ENCODE measurements around the gene WWOX. TPM values are rescaled to one million over a fixed set of nuclear protein-coding genes. Genes with fewer than 3 reads are reported as not detected.

The WWOX gene
- polyA plus RNA-seq, 2 of the 4 experiments (the other 2 are of a cell fraction): 16.0 to 17.2 TPM

DNA sequence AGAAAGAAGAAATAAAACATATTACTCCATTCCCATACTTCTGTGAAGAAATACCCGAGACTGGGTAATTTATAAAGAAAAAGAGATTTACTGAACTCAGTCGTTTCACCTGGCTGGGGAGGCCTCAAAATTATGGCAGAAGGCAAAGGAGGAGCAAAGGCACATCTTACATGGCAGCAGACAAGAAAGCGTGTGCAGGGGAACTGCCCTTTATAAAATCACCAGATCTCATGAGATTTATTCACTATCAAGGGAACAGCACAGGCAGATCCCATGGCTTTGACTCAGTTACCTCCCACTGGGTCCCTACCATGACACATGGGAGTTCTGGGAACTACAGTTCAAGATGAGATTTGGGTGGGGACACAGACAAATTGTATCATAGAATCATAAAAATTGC, 365.4 kb downstream of the WWOX start:
- ChIA-PET POLR2A (no interaction called here), CTCF (no interaction called here)
- 56% methylated on average over 3 of the region's 3 CpGs for WGBS (ENCODE audit: missing lambda C conversion rate)
- H3K4me1 ChIP-seq: peaks cover 9% of the 10 kb centered on the region; the same call in 2 of the 3 replicates
- no peak for DNase-seq (ENCODE audit: low read depth in 1 of 2, low spot score in 1 of 2)
- FAIRE-seq: no peak
- no peak overlapping the region for H3K4me3 ChIP-seq
- no peak overlapping the region for H3K4me2 ChIP-seq
- no peak for TF ChIP-seq FOSB (CRISPR knock-in tag; IDR thresholded peaks at IDR 0.05)
- TF ChIP-seq PHF8 (IDR thresholded peaks at IDR 0.05; ENCODE audit: borderline replicate concordance, low read depth): no peak
- TF ChIP-seq, protein P1, sequence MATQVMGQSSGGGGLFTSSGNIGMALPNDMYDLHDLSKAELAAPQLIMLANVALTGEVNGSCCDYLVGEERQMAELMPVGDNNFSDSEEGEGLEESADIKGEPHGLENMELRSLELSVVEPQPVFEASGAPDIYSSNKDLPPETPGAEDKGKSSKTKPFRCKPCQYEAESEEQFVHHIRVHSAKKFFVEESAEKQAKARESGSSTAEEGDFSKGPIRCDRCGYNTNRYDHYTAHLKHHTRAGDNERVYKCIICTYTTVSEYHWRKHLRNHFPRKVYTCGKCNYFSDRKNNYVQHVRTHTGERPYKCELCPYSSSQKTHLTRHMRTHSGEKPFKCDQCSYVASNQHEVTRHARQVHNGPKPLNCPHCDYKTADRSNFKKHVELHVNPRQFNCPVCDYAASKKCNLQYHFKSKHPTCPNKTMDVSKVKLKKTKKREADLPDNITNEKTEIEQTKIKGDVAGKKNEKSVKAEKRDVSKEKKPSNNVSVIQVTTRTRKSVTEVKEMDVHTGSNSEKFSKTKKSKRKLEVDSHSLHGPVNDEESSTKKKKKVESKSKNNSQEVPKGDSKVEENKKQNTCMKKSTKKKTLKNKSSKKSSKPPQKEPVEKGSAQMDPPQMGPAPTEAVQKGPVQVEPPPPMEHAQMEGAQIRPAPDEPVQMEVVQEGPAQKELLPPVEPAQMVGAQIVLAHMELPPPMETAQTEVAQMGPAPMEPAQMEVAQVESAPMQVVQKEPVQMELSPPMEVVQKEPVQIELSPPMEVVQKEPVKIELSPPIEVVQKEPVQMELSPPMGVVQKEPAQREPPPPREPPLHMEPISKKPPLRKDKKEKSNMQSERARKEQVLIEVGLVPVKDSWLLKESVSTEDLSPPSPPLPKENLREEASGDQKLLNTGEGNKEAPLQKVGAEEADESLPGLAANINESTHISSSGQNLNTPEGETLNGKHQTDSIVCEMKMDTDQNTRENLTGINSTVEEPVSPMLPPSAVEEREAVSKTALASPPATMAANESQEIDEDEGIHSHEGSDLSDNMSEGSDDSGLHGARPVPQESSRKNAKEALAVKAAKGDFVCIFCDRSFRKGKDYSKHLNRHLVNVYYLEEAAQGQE (IDR thresholded peaks at IDR 0.05): no peak
- no peak for TF ChIP-seq HOXA7 (CRISPR knock-in tag; IDR thresholded peaks at IDR 0.05)
- no peak for TF ChIP-seq RFX5 (IDR thresholded peaks at IDR 0.05)
- no peak for TF ChIP-seq SREBF2 (IDR thresholded peaks at IDR 0.05)
- no peak for TF ChIP-seq CHD4 (IDR thresholded peaks at IDR 0.05; ENCODE audit: borderline replicate concordance)
- TF ChIP-seq EP300 (IDR thresholded peaks at IDR 0.05): no peak
- no peak for TF ChIP-seq POLR2A (IDR thresholded peaks at IDR 0.05; ENCODE audit: low read length)
- TF ChIP-seq KDM1A (IDR thresholded peaks at IDR 0.05; ENCODE audit: low read depth): no peak
- TF ChIP-seq, protein P2, sequence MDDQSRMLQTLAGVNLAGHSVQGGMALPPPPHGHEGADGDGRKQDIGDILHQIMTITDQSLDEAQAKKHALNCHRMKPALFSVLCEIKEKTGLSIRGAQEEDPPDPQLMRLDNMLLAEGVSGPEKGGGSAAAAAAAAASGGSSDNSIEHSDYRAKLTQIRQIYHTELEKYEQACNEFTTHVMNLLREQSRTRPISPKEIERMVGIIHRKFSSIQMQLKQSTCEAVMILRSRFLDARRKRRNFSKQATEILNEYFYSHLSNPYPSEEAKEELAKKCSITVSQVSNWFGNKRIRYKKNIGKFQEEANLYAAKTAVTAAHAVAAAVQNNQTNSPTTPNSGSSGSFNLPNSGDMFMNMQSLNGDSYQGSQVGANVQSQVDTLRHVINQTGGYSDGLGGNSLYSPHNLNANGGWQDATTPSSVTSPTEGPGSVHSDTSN (IDR thresholded peaks at IDR 0.05): no peak
- no peak for TF ChIP-seq HOXB13 (CRISPR knock-in tag; IDR thresholded peaks at IDR 0.05; ENCODE audit: low read depth)
- TF ChIP-seq CBX8 (IDR thresholded peaks at IDR 0.05): no peak
- no peak for TF ChIP-seq POLR2AphosphoS2 (conservative IDR thresholded peaks at IDR 0.05; ENCODE audit: low read length)
- no peak for TF ChIP-seq HEYL (CRISPR knock-in tag; IDR thresholded peaks at IDR 0.05)
- TF ChIP-seq TFCP2L1 (CRISPR knock-in tag; IDR thresholded peaks at IDR 0.05): no peak
- TF ChIP-seq, protein P3, sequence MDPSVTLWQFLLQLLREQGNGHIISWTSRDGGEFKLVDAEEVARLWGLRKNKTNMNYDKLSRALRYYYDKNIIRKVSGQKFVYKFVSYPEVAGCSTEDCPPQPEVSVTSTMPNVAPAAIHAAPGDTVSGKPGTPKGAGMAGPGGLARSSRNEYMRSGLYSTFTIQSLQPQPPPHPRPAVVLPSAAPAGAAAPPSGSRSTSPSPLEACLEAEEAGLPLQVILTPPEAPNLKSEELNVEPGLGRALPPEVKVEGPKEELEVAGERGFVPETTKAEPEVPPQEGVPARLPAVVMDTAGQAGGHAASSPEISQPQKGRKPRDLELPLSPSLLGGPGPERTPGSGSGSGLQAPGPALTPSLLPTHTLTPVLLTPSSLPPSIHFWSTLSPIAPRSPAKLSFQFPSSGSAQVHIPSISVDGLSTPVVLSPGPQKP (IDR thresholded peaks at IDR 0.05; ENCODE audit: low read depth, low read length): no peak
- no peak for TF ChIP-seq ZFP36 (IDR thresholded peaks at IDR 0.05; ENCODE audit: borderline replicate concordance, partially characterized antibody)
- no peak for ATAC-seq
- H3K9me3 ChIP-seq: no peaks in the 10 kb centered on the region
- no peak overlapping the region for H3K27ac ChIP-seq

DNA sequence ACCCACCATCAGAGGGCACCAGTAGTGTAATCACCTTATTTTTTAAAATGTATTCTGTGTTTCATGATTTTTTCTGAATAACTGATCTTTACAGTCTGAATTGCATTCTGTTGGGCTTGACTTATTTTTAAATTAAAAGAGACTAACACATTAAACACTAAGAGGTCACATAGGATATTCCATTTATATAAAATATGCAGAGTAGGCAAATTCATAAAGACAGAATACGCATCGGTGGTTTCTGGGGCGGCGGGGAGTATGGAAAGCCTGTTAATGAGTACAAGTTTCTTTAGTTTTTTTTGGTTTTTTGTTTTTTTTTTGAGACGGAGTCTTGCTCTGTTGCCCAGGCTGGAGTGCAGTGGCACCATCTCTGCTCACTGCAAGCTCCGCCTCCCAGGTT, 366.3 kb downstream of the WWOX start:
- TF ChIP-seq MYC (IDR thresholded peaks at IDR 0.05; ENCODE audit: borderline replicate concordance, low read length) (no peak), MAFK (IDR thresholded peaks at IDR 0.05; ENCODE audit: partially characterized antibody) (peak; percentile 70)
- ChIA-PET CTCF (no interaction called here), POLR2A (no interaction called here)
- 88% methylated on average over 6 of the region's 6 CpGs for WGBS (ENCODE audit: missing lambda C conversion rate)
- no peak for FAIRE-seq
- DNase-seq (ENCODE audit: low read depth in 1 of 2, low spot score in 1 of 2): no peak
- no peak overlapping the region for H3K27ac ChIP-seq
- no peak overlapping the region for H3K4me2 ChIP-seq
- no peak overlapping the region for H3K4me3 ChIP-seq
- peaks cover 5% of the 10 kb centered on the region; the same call in 2 of the 3 replicates for H3K4me1 ChIP-seq
- no peaks in the 10 kb centered on the region for H3K9me3 ChIP-seq
- no peak for ATAC-seq

DNA sequence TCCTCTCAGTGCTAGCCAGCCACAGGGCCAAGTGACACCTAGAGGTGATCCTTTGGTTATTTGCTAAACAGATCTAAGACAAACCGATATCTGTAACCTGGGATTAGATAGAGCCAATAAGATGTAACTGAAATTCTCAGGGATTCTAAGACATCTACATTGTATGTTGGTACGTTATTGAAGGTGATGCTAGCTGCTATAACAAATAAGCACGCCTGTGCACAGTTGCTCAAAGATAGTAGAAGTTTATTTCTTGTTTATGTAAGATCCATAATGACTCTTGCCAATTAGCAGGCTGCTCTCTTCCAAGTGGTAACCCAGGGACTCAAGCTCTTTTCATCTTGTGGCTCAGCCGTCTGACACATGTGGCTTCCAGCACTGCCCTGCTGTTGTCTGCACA, 370.3 kb downstream of the WWOX start:
- H3K27ac ChIP-seq: no peak overlapping the region
- FAIRE-seq (no peak), ATAC-seq (no peak), DNase-seq (ENCODE audit: low read depth in 1 of 2, low spot score in 1 of 2) (no peak)
- ChIA-PET CTCF (interaction anchor here (0.9 kb wide), 1 partner anchor 39 kb away, joined by 3 read pairs; no protein-coding TSS in a partner anchor), POLR2A (no interaction called here)
- TF ChIP-seq EP300 (IDR thresholded peaks at IDR 0.05): no peak
- TF ChIP-seq FOSB (CRISPR knock-in tag; IDR thresholded peaks at IDR 0.05): no peak
- no peak for TF ChIP-seq ZSCAN20 (CRISPR knock-in tag; IDR thresholded peaks at IDR 0.05)
- no peaks in the 10 kb centered on the region for H3K9me3 ChIP-seq
- WGBS (ENCODE audit: missing lambda C conversion rate): 75% methylated on average over 4 of the region's 4 CpGs
- H3K4me3 ChIP-seq: no peak overlapping the region
- no peaks in the 10 kb centered on the region for H3K4me1 ChIP-seq
- no peak overlapping the region for H3K4me2 ChIP-seq
